Measurements from ENCODE around the gene MRM1.
A peak's percentile ranks its signal among the peaks of the same experiment; 100 is the strongest.

The MRM1 gene

DNA sequence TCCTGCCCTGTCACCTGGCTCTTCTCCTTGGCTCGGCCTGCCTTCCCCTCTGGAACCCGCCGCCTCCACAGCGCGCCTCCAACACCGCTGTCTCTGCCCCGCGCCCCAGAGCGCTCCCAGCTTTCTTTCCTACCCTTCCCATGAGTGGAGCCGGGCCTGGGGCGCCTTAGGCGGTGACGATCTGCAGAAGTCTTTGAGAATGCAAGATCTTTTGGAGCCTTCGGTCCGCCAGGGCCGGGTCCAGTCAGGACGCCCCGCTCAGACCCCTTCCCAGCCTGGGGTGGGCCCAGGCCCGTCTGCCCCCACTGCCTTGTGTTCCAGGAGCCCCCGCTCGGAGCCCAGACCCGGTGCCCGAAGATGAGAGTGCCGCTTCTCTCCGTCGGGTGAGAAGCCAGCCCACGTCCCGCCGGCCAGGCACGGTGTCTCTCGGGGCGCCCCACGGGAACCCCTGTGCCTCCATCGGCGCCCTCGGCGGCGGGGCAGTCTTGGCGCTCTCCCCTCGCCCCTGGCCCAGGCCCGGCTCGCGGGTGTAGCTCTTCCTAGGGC is 40.0 kb downstream of the MRM1 start:
- H3K4me3 ChIP-seq (replicated peaks in 1 of 2; ENCODE audit: low read depth in 2 of 2, low read length in 2 of 2) = peak overlapping the region; percentile 19 to 32
- DNase-seq (ENCODE audit: low read depth in 2 of 2) = no peak
- TF ChIP-seq, protein P1, sequence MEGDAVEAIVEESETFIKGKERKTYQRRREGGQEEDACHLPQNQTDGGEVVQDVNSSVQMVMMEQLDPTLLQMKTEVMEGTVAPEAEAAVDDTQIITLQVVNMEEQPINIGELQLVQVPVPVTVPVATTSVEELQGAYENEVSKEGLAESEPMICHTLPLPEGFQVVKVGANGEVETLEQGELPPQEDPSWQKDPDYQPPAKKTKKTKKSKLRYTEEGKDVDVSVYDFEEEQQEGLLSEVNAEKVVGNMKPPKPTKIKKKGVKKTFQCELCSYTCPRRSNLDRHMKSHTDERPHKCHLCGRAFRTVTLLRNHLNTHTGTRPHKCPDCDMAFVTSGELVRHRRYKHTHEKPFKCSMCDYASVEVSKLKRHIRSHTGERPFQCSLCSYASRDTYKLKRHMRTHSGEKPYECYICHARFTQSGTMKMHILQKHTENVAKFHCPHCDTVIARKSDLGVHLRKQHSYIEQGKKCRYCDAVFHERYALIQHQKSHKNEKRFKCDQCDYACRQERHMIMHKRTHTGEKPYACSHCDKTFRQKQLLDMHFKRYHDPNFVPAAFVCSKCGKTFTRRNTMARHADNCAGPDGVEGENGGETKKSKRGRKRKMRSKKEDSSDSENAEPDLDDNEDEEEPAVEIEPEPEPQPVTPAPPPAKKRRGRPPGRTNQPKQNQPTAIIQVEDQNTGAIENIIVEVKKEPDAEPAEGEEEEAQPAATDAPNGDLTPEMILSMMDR (IDR thresholded peaks at IDR 0.05; ENCODE audit: low read depth, low read length) = no peak

DNA sequence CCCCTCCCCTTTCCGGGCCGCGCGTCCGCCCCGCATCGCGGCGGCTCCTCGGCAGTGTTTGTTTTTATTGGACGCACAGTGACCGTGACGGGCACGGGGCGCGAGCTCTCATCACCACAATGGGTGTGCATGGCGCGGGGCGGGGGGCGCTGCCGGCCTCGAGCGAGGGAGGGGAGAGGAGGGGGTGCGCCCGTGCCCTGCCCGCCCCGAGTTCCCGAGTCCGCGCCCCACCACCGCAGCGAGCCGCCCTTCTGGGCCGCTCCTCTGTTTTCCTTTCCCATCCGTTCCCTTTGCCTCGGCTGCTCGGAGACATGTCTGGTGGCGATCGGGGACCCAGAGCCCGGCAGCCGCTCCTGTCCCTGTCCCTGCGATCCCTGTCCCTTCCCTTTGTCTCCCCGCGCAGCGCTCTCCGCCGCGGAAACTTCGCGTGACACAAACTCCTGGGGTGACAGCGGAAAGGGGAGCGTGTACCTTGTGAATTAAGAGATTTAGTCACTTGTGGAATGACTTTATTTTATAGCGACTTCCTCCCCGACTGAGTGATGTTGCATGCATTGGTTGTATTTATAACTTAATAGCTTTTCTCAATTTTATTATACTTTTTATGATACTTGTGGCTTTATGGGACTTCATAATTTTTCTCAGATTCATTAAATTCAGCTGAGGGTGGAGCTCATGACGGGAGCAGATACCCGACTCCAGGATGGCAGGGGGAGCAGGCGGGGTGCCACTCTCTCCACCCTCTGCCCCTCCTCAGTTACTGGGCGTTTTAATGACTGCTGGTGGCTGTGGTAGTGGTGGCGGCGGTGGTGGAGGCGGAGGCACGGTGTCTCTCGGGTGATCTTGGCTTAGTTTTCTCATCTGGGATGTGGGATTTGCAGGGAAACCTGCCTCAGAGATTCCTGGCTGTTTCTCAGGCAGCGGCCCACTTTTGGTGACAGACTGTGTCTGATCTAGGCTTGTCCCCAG is 40.8 kb downstream of the MRM1 start:
- DNase-seq (ENCODE audit: low read depth in 2 of 2) = no peak
- peak overlapping the region; percentile 19 to 32 for H3K4me3 ChIP-seq (replicated peaks in 1 of 2; ENCODE audit: low read depth in 2 of 2, low read length in 2 of 2)
- TF ChIP-seq, protein P1 (IDR thresholded peaks at IDR 0.05; ENCODE audit: low read depth, low read length) = no peak

DNA sequence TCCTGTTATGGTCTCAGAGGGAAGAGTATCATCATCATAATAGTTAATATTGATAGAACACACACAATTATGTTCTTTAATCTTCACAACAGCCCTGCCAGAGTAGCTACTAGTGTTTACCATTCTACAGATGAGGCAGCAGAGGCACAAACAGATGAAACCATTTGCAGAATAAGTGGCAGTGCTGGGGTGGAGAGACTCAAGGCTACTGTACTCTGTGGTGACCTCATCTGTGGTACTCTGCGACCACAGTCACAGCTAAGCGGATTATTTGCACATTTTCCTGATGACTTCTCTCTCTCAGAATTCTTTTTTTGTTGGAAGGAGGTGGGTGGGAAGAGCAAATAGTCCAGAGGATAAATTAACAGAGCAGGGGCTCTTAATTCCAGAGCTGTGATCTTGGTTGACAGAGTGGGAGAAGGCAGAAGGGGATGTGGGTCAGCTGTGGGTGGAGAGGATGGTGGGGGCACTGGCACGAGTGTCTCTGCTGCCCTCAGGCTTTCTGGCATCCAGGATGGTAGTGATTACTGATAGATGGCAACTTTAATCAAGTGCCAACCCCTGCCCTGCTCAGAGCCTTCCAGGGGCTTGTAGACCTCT is 41.8 kb downstream of the MRM1 start:
- H3K4me3 ChIP-seq (replicated peaks in 1 of 2; ENCODE audit: low read depth in 2 of 2, low read length in 2 of 2) = no peak overlapping the region
- TF ChIP-seq, protein P1 (IDR thresholded peaks at IDR 0.05; ENCODE audit: low read depth, low read length) = no peak

DNA sequence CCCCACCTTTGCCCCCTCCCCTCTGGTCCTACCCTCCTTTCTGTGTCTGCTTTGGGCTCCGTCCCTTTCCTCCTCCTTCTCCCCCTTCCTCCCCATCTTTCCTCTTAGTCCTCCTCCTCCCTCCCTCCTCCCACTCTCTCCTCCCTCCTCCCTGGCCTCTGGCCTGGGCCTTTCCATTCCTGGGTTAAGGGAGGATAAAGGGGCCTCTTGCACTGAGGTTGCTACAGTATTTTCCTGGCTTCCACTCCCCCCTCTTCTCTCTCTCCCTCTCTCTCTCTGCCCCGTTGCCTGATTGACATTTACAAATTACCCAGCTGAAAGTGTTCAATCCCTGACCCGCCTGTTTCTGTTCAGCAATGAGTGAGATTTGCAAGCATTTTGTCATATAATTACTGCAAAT is 44.0 kb downstream of the MRM1 start:
- TF ChIP-seq, protein P1 (IDR thresholded peaks at IDR 0.05; ENCODE audit: low read depth, low read length) = no peak
- no peak for DNase-seq (ENCODE audit: low read depth in 2 of 2)
- no peak overlapping the region for H3K4me3 ChIP-seq (replicated peaks in 1 of 2; ENCODE audit: low read depth in 2 of 2, low read length in 2 of 2)

More for the DNA sequence above, 41.8 kb downstream of the MRM1 start:
- DNase-seq (ENCODE audit: low read depth in 2 of 2) = no peak

DNA sequence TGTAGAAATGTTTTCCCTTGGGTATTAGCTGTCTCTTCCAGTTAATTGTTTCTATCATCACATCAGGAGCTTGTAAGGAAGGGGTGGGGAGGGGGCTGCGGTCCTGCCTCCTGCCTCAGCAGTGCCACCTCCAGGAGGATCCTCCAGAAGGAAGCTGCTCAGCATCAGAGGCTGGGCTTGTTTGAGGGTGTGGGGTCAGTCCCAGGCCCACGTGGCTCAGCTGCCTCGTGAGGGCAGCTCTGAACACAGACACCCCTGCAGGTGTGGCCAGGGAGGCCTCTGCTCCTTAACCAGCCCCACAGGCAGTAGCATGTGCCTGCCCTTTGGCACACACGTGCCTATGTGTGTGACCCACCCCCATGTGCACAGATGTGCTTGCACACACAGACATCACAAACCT is 46.3 kb downstream of the MRM1 start:
- no peak for DNase-seq (ENCODE audit: low read depth in 2 of 2)
- H3K4me3 ChIP-seq (replicated peaks in 1 of 2; ENCODE audit: low read depth in 2 of 2, low read length in 2 of 2) = no peak overlapping the region
- TF ChIP-seq, protein P1 (IDR thresholded peaks at IDR 0.05; ENCODE audit: low read depth, low read length) = no peak

DNA sequence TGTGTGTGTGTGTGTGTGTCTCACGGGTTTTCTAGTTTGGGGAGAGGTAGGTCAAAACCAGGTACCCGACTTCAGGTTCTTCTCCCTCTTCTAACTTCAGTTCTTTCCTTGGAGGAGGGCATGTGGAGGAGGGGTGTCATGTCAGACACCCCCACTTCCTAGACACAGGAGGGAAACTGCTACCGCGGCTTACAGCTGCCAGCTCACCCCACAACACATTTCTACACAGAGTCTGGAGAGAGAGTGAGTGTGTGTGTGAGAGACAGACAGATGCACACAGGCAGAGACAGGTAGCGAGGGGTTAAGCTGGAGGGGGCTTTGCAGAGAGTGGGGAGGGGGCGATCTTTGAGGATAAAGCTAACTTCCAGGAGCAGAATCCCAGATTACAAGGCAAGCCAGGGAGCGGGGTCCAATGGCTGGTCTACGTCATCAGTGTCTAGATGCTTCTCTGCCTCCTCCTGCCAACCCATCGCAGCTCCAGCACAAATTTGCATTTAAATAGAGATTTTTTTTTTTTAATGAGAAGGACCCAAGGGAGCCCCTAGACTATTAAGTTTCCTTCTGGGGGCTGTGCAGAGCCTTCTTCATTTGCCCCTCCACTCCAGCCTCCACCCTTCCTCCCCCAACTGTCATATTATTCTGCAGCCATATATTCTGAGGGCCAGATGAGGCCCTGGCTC is 48.9 kb downstream of the MRM1 start:
- no peak for DNase-seq (ENCODE audit: low read depth in 2 of 2)
- no peak overlapping the region for H3K4me3 ChIP-seq (replicated peaks in 1 of 2; ENCODE audit: low read depth in 2 of 2, low read length in 2 of 2)
- TF ChIP-seq, protein P1 (IDR thresholded peaks at IDR 0.05; ENCODE audit: low read depth, low read length) = no peak

All from cardiac fibroblast (primary cell).